SK-N-SH (cell line): ENCODE results near the gene SKP2. TPM values are rescaled to one million over a fixed set of nuclear protein-coding genes. Genes with fewer than 3 reads are reported as not detected.

Experiments
- CTCF ChIA-PET: fragments of 300-600, 350-600 bp; formaldehyde crosslinking; extraction: SDS; loops from one replicate; lab custom pipeline; 2021; lab: Yijun Ruan, JAX
- POLR2A ChIA-PET: fragments of 350-600 bp; sonication (Branson Sonifier 250); formaldehyde crosslinking; extraction: SDS; loops from one replicate; lab custom pipeline; 2020; ENCODE audit warnings: antibody characterized with exemption, inconsistent platforms; lab: Yijun Ruan, JAX
- DNase-seq: peaks from one replicate; pipeline ENCODE4 v3.0.0; 2012
- H2AFZ ChIP-seq: fragments of 200-600 bp; sonication (generic); 2 replicates; pipeline ENCODE4 v1.8.1; 2016; ENCODE audit warnings: antibody characterized with exemption, mild to moderate bottlenecking, low read depth
- H3F3A ChIP-seq: fragments of 200-600 bp; sonication (generic); replicated peaks from 2 replicates; pipeline ENCODE3; 2016; ENCODE audit warnings: antibody characterized with exemption, mild to moderate bottlenecking; ENCODE audit not compliant: insufficient read depth
- H3K27ac ChIP-seq, 2 experiments: fragments of 200-500 bp in 1 of 2; fragments of 200-600 bp in 1 of 2; sonication (Bioruptor generic) in 1 of 2; sonication (generic), shearing (Covaris generic) in 1 of 2; 2 replicates each; pipeline versions ENCODE4 v1.5.1 to v1.6.1; 2014 to 2016; ENCODE audit warnings: low read depth in 2 of 2, inconsistent platforms in 1 of 2, low read length in 1 of 2, mild to moderate bottlenecking in 1 of 2, mixed read lengths in 1 of 2
- H3K27me3 ChIP-seq: fragments of 200-600 bp; sonication (generic), shearing (Covaris generic); 2 replicates; pipeline ENCODE4 v1.6.1; 2016; ENCODE audit warnings: mixed run types; ENCODE audit not compliant: insufficient read depth
- H3K36me3 ChIP-seq, 2 experiments: fragments of 200-500 bp in 1 of 2; fragments of 200-600 bp in 1 of 2; sonication (Bioruptor generic) in 1 of 2; sonication (generic) in 1 of 2; replicated peaks in 1 of 2; 2 replicates each; pipeline versions ENCODE3 to v1.5.1; 2014 to 2016; ENCODE audit warnings: low read length in 1 of 2, mild to moderate bottlenecking in 1 of 2; ENCODE audit not compliant: insufficient read depth in 2 of 2, control insufficient read depth in 1 of 2
- H3K4me1 ChIP-seq, 2 experiments: fragments of 200-500 bp in 1 of 2; fragments of 200-600 bp in 1 of 2; sonication (Bioruptor generic) in 1 of 2; sonication (generic), shearing (Covaris generic) in 1 of 2; 2 replicates each; pipeline versions ENCODE4 v1.5.1 to v1.6.1; 2014 to 2016; ENCODE audit warnings: low read depth in 1 of 2, low read length in 1 of 2, mixed run types in 1 of 2; ENCODE audit not compliant: insufficient read depth in 2 of 2, control insufficient read depth in 1 of 2
- H3K4me2 ChIP-seq: fragments of 200-600 bp; sonication (generic), shearing (Covaris generic); 2 replicates; pipeline ENCODE4 v1.6.1; 2017; ENCODE audit warnings: mixed run types
- H3K4me3 ChIP-seq, 2 experiments: fragments of 200-500 bp in 1 of 2; fragments of 200-600 bp in 1 of 2; sonication (Bioruptor generic) in 1 of 2; sonication (generic), shearing (Covaris generic) in 1 of 2; 2 replicates each; pipeline versions ENCODE4 v1.5.1 to v1.8.1; 2014 to 2016; ENCODE audit warnings: low read depth in 2 of 2, inconsistent platforms in 1 of 2, low read length in 1 of 2, mild to moderate bottlenecking in 1 of 2, mixed read lengths in 1 of 2, moderate library complexity in 1 of 2
- H3K79me2 ChIP-seq: fragments of 200-600 bp; sonication (generic); 2 replicates; pipeline ENCODE4 v1.8.1; 2017; ENCODE audit warnings: mild to moderate bottlenecking; ENCODE audit not compliant: insufficient read depth
- H3K9ac ChIP-seq: fragments of 200-600 bp; sonication (generic); 2 replicates; pipeline ENCODE4 v1.6.1; 2017; ENCODE audit warnings: mixed run types
- H3K9me2 ChIP-seq: fragments of 200-600 bp; sonication (generic); 2 replicates; pipeline ENCODE4 v1.6.1; 2017; ENCODE audit warnings: mixed run types
- H3K9me3 ChIP-seq: fragments of 200-600 bp; sonication (generic); 2 replicates; pipeline ENCODE4 v1.6.1; 2017; ENCODE audit warnings: mixed run types, mild to moderate bottlenecking, moderate library complexity
- H4K20me1 ChIP-seq: fragments of 200-600 bp; sonication (generic); 2 replicates; pipeline ENCODE4 v1.6.1; 2017; ENCODE audit warnings: mild to moderate bottlenecking, mixed run types; ENCODE audit not compliant: insufficient read depth
- CHD2 ChIP-seq: fragments of 150-350 bp; IDR thresholded peaks from 2 replicates; pipeline ENCODE4 v1.6.1; 2018; ENCODE audit warnings: low read length; ENCODE audit not compliant: partially characterized antibody
- ELF1 ChIP-seq: IDR thresholded peaks from 2 replicates; pipeline ENCODE4 v1.4.0; 2012
- EP300 ChIP-seq, 2 experiments: IDR thresholded peaks; 2 replicates each; pipeline versions ENCODE4 v1.4.0 to v1.6.1; 2012; ENCODE audit warnings: borderline replicate concordance in 1 of 2, low read depth in 1 of 2, low read length in 1 of 2
- EZH2phosphoT487 ChIP-seq: fragments of 200-600 bp; sonication (generic); IDR thresholded peaks from 2 replicates; pipeline ENCODE4 v1.6.1; 2017; ENCODE audit warnings: low read depth, mixed run types, mild to moderate bottlenecking, antibody characterized with exemption, moderate library complexity, borderline replicate concordance
- FOSL2 ChIP-seq: IDR thresholded peaks from 2 replicates; pipeline ENCODE4 v1.4.0; 2012; ENCODE audit warnings: low read depth, mild to moderate bottlenecking, moderate library complexity, borderline replicate concordance
- FOXJ3 ChIP-seq: sonication (generic); formaldehyde crosslinking; IDR thresholded peaks from 2 replicates; pipeline ENCODE4 v1.5.1; 2020; ENCODE audit warnings: mild to moderate bottlenecking, missing genetic modification reagents
- FOXM1 ChIP-seq: IDR thresholded peaks from 2 replicates; pipeline ENCODE4 v1.4.0; 2012; ENCODE audit warnings: low read depth, mild to moderate bottlenecking
- JUND ChIP-seq: IDR thresholded peaks from 2 replicates; pipeline ENCODE4 v1.4.0; 2012
- MXI1 ChIP-seq: IDR thresholded peaks from 2 replicates; pipeline ENCODE4 v1.6.1; 2012; ENCODE audit warnings: mild to moderate bottlenecking, low read depth, low read length, improper control_type of control experiment
- NRF1 ChIP-seq: IDR thresholded peaks from 2 replicates; pipeline ENCODE4 v1.6.1; 2012; ENCODE audit warnings: low read depth, mild to moderate bottlenecking, low read length
- RAD21 ChIP-seq: IDR thresholded peaks from 2 replicates; pipeline ENCODE4 v1.6.1; 2012; ENCODE audit warnings: mild to moderate bottlenecking, low read length
- RCOR1 ChIP-seq: fragments of 150-350 bp; IDR thresholded peaks from 2 replicates; pipeline ENCODE4 v1.6.1; 2017; ENCODE audit warnings: antibody characterized with exemption, low read length
- RFX5 ChIP-seq: IDR thresholded peaks from 2 replicates; pipeline ENCODE4 v1.6.1; 2012; ENCODE audit warnings: mild to moderate bottlenecking, improper control_type of control experiment, low read length
- SIN3A ChIP-seq: IDR thresholded peaks from 2 replicates; pipeline ENCODE4 v1.6.1; 2012; ENCODE audit warnings: low read depth, mild to moderate bottlenecking, low read length, moderate library complexity, borderline replicate concordance
- SMC3 ChIP-seq: IDR thresholded peaks from 2 replicates; pipeline ENCODE4 v1.6.1; 2012; ENCODE audit warnings: low read depth, low read length, improper control_type of control experiment
- TCF12 ChIP-seq: IDR thresholded peaks from 2 replicates; pipeline ENCODE4 v1.4.0; 2012
- TEAD4 ChIP-seq: IDR thresholded peaks from 2 replicates; pipeline ENCODE4 v1.4.0; 2012; ENCODE audit warnings: mild to moderate bottlenecking, borderline replicate concordance; ENCODE audit not compliant: insufficient read depth
- YY1 ChIP-seq: IDR thresholded peaks from 2 replicates; pipeline ENCODE4 v1.4.0; 2012; ENCODE audit warnings: low read depth, mild to moderate bottlenecking
- WGBS: methylation state at CpG from one replicate; pipeline ENCODE4 v1.1.6; 2017; ENCODE audit warnings: low lambda C conversion rate; 5-methylcytosine and 5-hydroxymethylcytosine counted together
- polyA plus RNA-seq, 3 experiments: library from polyadenylated mRNA; depleted of rRNA; stranded (reverse); fragments of >200 nt; gene quantifications; 2 replicates each; pipeline ENCODE4 v1.2.3, GENCODE V29; 2012
- TF ChIP-seq, protein P1 (sequence below): IDR thresholded peaks from 2 replicates; pipeline ENCODE4; 2012
- TF ChIP-seq, protein P2 (sequence below): IDR thresholded peaks from 2 replicates; pipeline ENCODE4 v1.4.0; 2012; ENCODE audit warnings: low read depth
- TF ChIP-seq, protein P3 (sequence below): IDR thresholded peaks from 2 replicates; pipeline ENCODE4 v1.4.0; 2012; ENCODE audit warnings: low read depth, borderline replicate concordance
- TF ChIP-seq, protein P4 (sequence below): fragments of 150-350 bp; IDR thresholded peaks from 2 replicates; pipeline ENCODE4 v1.6.1; 2017; ENCODE audit warnings: antibody characterized with exemption, low read length, low read depth, borderline replicate concordance
- TF ChIP-seq, protein P5 (sequence below): fragments of 150-350 bp; IDR thresholded peaks from 2 replicates; pipeline ENCODE4 v1.6.1; 2016; ENCODE audit warnings: mild to moderate bottlenecking, low read depth, low read length

The SKP2 gene
- polyA plus RNA-seq, 1 of the 3 experiments (the other 2 are of a cell fraction) = 12.4 TPM

DNA sequence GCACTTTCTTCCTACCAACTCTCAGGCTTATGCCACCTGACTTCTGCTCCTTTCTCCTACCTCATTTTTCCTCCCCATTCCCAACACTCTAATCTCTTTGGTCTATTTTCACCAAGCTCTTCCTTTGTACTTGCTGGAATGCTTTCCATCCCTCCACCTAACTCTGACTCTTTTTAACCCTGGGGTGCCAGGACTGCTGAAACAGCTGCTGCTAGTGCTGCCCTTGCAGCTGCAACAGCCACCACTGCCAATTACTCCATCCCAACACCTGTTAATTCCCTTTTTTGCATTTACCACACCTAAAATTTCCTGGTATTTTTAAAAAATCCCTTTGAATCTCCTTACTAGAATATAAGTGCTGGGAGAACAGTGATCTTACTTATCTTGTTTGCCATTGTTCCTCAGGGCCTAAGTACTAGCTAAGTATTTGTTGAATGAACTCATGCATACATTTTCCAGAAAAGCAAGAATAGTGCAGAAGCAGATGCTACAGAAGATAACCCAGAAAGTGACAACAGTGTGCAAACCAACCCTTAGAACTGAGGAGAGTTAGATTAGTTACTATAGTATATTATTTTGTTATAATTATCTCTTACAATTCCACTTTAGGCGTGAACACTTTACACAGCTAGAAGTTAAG lies 78.4 kb downstream of the SKP2 start:
- no peak overlapping the region for H3K9ac ChIP-seq
- H4K20me1 ChIP-seq = no peaks in the 10 kb centered on the region
- H3K27me3 ChIP-seq = no peaks in the 10 kb centered on the region
- no peaks in the 10 kb centered on the region for H3K9me3 ChIP-seq
- ChIA-PET CTCF (interaction anchor here (0.9 to 3.5 kb wide), 5 partner anchors 11 to 151 kb away, joined by 3 to 15 read pairs (median 4); partner anchors contain the start of gene NADK2), POLR2A (interaction anchor here (1.1 kb wide), 1 partner anchor 11 kb away, joined by 3 read pairs; no protein-coding TSS in a partner anchor)
- H3K79me2 ChIP-seq = peaks cover 27% of the 10 kb centered on the region; the same call in 1 of the 2 replicates
- H3K4me3 ChIP-seq = no peak overlapping the region
- H3K4me2 ChIP-seq = no peak overlapping the region
- TF ChIP-seq EZH2phosphoT487 (no peak), SIN3A (no peak), YY1 (no peak), EP300 (IDR thresholded peaks at IDR 0.05; ENCODE audit: borderline replicate concordance in 1 of 2, low read depth in 1 of 2, low read length in 1 of 2) (no peak), CHD2 (no peak), SMC3 (no peak), FOXM1 (no peak), ELF1 (no peak)
- TF ChIP-seq, protein P1, sequence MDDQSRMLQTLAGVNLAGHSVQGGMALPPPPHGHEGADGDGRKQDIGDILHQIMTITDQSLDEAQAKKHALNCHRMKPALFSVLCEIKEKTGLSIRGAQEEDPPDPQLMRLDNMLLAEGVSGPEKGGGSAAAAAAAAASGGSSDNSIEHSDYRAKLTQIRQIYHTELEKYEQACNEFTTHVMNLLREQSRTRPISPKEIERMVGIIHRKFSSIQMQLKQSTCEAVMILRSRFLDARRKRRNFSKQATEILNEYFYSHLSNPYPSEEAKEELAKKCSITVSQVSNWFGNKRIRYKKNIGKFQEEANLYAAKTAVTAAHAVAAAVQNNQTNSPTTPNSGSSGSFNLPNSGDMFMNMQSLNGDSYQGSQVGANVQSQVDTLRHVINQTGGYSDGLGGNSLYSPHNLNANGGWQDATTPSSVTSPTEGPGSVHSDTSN = no peak
- no peak for DNase-seq
- 96% methylated on average over 1 of the region's 1 CpG for WGBS
- H3K4me1 ChIP-seq = peaks cover 0 to 7% of the 10 kb centered on the region in 2 experiments; a peak in 3 of 4 replicates
- no peak overlapping the region for H2AFZ ChIP-seq
- peaks cover 7 to 9% of the 10 kb centered on the region in 2 experiments for H3K36me3 ChIP-seq
- peaks cover 3% of the 10 kb centered on the region for H3F3A ChIP-seq
- no peaks in the 10 kb centered on the region for H3K9me2 ChIP-seq
- no peak overlapping the region for H3K27ac ChIP-seq

DNA sequence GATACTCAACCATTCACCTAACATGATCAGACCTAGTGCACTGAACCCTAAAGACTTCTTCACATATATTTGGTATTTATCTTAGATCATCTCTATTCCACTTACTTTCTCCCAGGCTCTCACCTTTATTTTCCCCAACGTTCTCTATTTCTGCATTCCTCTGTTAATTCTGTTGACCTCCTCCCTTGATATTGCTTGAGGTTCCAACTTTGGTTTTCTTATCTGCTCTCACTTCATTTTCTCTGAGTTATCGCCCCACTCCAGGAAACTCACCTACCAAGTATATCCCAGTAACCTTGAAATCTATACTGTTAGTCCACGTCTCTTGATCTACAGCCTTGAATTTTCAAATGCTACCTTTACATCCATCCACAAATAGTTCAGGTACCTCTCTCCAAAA lies 80.6 kb downstream of the SKP2 start:
- no peaks in the 10 kb centered on the region for H3K36me3 ChIP-seq
- no peaks in the 10 kb centered on the region for H3K9me3 ChIP-seq
- H4K20me1 ChIP-seq = no peaks in the 10 kb centered on the region
- H3K27ac ChIP-seq = no peak overlapping the region
- peaks cover 0 to 3% of the 10 kb centered on the region in 2 experiments; a peak in 3 of 4 replicates for H3K4me1 ChIP-seq
- 93% methylated on average over 3 of the region's 3 CpGs for WGBS
- no peak overlapping the region for H3K9ac ChIP-seq
- CTCF ChIA-PET = interaction anchor here (1.0 kb wide), 1 partner anchor 15 kb away, joined by 3 read pairs; no protein-coding TSS in a partner anchor
- H3F3A ChIP-seq = peaks cover 3% of the 10 kb centered on the region
- no peak overlapping the region for H3K4me3 ChIP-seq
- peaks cover 40% of the 10 kb centered on the region for H3K79me2 ChIP-seq
- no peaks in the 10 kb centered on the region for H3K9me2 ChIP-seq
- no peaks in the 10 kb centered on the region for H3K27me3 ChIP-seq
- no peak overlapping the region for H2AFZ ChIP-seq
- DNase-seq = no peak
- no peak overlapping the region for H3K4me2 ChIP-seq
- POLR2A ChIA-PET = interaction anchor here (1.1 kb wide), 1 partner anchor 9 kb away, joined by 3 read pairs; the partner anchor contains the start of gene NADK2
- TF ChIP-seq SIN3A = no peak
- TF ChIP-seq FOXJ3 (CRISPR knock-in tag) = no peak
- TF ChIP-seq NRF1 = no peak
- TF ChIP-seq RFX5 = no peak
- no peak for TF ChIP-seq RAD21
- no peak for TF ChIP-seq YY1
- TF ChIP-seq, protein P2, sequence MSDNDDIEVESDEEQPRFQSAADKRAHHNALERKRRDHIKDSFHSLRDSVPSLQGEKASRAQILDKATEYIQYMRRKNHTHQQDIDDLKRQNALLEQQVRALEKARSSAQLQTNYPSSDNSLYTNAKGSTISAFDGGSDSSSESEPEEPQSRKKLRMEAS = no peak
- TF ChIP-seq FOSL2 = no peak
- TF ChIP-seq MXI1 = no peak
- TF ChIP-seq, protein P3, sequence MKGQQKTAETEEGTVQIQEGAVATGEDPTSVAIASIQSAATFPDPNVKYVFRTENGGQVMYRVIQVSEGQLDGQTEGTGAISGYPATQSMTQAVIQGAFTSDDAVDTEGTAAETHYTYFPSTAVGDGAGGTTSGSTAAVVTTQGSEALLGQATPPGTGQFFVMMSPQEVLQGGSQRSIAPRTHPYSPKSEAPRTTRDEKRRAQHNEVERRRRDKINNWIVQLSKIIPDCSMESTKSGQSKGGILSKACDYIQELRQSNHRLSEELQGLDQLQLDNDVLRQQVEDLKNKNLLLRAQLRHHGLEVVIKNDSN = no peak
- TF ChIP-seq, protein P4, sequence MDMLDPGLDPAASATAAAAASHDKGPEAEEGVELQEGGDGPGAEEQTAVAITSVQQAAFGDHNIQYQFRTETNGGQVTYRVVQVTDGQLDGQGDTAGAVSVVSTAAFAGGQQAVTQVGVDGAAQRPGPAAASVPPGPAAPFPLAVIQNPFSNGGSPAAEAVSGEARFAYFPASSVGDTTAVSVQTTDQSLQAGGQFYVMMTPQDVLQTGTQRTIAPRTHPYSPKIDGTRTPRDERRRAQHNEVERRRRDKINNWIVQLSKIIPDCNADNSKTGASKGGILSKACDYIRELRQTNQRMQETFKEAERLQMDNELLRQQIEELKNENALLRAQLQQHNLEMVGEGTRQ = no peak
- no peak for TF ChIP-seq JUND
- no peak for TF ChIP-seq TEAD4
- TF ChIP-seq, protein P5, sequence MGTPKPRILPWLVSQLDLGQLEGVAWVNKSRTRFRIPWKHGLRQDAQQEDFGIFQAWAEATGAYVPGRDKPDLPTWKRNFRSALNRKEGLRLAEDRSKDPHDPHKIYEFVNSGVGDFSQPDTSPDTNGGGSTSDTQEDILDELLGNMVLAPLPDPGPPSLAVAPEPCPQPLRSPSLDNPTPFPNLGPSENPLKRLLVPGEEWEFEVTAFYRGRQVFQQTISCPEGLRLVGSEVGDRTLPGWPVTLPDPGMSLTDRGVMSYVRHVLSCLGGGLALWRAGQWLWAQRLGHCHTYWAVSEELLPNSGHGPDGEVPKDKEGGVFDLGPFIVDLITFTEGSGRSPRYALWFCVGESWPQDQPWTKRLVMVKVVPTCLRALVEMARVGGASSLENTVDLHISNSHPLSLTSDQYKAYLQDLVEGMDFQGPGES = no peak
- TF ChIP-seq RCOR1 = no peak
- TF ChIP-seq TCF12 = no peak
- no peak for TF ChIP-seq EZH2phosphoT487
